Parietal lobe (tissue), 2 donors: ENCODE results near the gene CCDC88A. TPM values are rescaled to one million over a fixed set of nuclear protein-coding genes. Genes with fewer than 3 reads are reported as not detected.

Source experiments
- small RNA-seq: library from RNA; depleted of rRNA; stranded (forward); fragments of <200 nt; gene quantifications from one replicate; pipeline ENCODE3, GENCODE V24; 2014; ENCODE audit warnings: low replicate concordance
- total RNA-seq: library from RNA; depleted of rRNA; stranded (reverse); fragments of >200 nt; gene quantifications from one replicate; pipeline ENCODE4 v1.2.3, GENCODE V29; 2014

The CCDC88A gene
- 781 TPM for total RNA-seq

GRCh38 chr2:55419679-55420438, at the start of gene CCDC88A:
Gene CCDC88A, minus strand, starts transcription at chr2:55419856. Its CDS starts 777 bp downstream, at chr2:55419079.

GRCh38 chr2:55268907-55269644, 150.6 kb downstream of the CCDC88A start, which contains the start of gene MTIF2:
Gene MTIF2, minus strand, starts transcription at chr2:55269231. Its CDS starts 5,373 bp downstream, at chr2:55263858.

Small RNAs within 50 kb of the gene (small RNA-seq; reads per million reads assigned to genes)
- gene RF00019 (not detected), gene RNU6-221P (not detected), gene RNU6-775P (not detected)

Other genes with a start within 250 kb of the CCDC88A start
- 56.7 TPM for gene CLHC1, start 187.6 kb downstream of the CCDC88A start, total RNA-seq
- gene RPS27A, start 187.2 kb downstream of the CCDC88A start, total RNA-seq = 452 TPM
- 21.0 TPM for gene MTIF2, start 150.6 kb downstream of the CCDC88A start, total RNA-seq
- gene CFAP36, start 99.9 kb upstream of the CCDC88A start, total RNA-seq = 23.8 TPM
- 113 TPM for gene PPP4R3B, start 197.8 kb upstream of the CCDC88A start, total RNA-seq